DMS53 treated with DMSO at 0.1 percent for 48 hours (cell line): ENCODE measurements around the gene KCNQ1.

Source experiments
- DNase-seq: peaks from one replicate; lab custom pipeline; 2025; ENCODE audit not compliant: unreplicated experiment; lab: John Stamatoyannopoulos, UW

KCNQ1 gene

DNA sequence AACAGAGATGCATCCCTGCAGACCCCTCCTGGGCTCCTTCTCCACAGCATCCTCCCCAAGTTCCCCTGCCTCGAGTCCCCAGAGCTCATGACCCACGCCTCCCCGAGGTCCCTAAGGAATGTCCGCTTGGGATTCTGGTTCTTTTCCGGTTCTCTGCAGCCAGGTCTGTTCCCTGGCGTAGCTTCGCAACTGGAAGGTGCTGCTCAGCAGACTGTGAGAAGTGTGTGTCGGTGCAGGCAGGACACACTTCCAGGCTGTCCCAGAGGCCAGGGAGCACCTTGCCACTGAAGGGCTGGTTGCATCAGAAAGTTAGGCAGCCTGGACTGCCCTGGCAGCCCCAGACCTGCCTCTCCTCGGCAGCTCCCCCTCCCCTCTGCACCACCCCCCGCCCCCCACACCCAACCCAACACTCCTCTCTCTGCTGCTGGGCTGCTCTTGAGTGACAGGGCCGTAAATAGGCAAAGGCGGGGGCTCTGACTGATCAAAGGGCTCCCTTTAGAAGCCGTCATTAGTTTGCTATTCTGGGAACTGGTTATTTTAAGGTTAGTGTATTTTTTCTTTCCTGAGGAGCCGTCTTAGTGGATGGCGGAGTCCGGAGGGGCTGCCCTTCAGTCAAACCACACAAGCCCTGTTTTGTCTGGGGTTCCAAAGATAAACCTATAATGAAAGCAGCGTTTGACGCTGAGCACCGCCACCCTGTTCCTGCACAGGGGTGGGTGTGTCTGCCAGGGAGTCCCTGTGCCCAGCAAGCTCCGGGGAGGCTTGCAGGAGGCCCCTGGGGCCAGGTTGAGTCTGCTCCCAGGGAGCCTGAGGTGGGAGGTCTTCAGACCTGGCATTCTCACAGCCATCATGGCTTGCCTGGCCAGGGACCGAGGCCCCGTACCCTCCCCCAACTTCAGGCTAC, 343.6 kb downstream of the KCNQ1 start:
- DNase-seq = no peak

- no peak for DNase-seq
Measured at GRCh38 chr11:2789331-2789730, 344.5 kb downstream of the KCNQ1 start.

DNA sequence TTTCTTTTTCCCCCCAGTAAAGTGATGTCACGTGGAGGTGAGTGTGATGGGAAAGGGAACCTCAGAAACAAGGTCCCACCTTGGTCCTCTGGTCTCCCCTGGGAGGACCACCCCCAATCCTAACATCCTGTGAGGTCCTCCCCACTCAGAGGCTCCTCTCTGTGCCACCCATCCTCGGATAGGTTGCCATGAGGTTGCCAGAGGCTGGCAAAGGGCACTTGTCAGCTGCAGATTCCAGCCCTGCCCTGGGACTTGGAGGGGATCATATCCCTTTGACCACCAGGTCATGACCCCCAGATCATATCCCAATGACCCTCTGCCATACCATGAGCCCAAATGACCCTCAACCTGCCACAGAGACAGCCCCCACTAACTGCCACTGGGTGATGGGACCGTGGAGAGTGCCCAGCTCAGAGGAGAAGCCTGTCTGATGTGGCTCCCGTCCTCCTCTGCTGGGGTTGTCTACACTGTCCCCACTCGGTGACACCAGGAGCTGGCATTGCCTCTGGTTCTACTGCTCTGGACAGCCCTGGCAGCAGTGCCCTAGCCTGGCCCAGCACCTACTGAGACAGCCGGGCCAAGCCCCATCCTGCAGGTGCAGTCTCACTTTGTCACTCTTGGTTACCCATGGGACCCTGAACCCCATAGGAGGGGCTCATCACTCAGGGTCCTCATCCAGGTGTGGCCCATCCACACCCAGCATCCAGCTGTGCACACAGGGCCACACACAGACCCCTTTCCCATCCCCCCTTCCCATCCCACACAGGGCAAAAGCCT, 345.2 kb downstream of the KCNQ1 start:
- DNase-seq = no peak

DNA sequence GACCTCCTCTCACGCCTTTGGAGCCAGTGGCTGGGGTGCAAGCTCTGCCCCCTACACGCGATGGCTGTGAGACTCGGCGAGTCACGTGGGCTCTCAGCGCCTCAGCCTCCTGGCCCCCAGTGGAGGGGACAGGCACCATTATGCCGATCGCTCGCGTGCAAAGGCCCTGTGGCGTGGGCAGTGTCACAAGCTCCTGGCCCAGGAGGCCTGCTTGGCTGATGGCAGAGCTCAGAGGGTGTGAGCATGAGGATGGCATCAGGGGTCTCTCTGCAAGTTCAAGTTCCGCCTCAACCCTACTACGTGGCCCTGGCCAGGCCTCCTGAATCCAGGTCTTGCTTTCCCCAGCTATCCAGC, 345.7 kb downstream of the KCNQ1 start:
- DNase-seq = no peak

- no peak for DNase-seq
Measured at GRCh38 chr11:2791139-2791520, 346.3 kb downstream of the KCNQ1 start.

- no peak for DNase-seq
Measured at GRCh38 chr11:2791521-2792380, 346.9 kb downstream of the KCNQ1 start.

- no peak for DNase-seq
Measured at GRCh38 chr11:2792381-2793250, 347.8 kb downstream of the KCNQ1 start.

DNA sequence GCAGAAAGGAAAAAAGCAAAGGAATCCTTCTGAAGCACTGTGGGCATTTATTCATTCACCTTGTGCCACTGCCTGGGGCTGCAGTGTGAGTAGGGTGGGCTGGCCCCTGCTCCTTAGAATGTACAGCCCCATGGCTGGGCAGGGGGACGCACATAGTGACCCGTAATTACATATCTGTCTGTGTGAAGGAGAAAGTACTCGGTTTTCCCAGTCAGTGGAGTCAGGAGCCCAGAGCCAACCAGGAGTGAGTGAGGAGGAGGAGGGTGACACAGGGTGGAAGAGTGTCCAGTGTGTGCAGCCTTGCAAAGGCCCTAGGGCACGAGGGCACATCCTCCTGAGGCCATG, 348.9 kb downstream of the KCNQ1 start:
- no peak for DNase-seq

GRCh38 chr11:2794046-2794967, 349.5 kb downstream of the KCNQ1 start:
- no peak for DNase-seq

GRCh38 chr11:2794968-2795322, 350.1 kb downstream of the KCNQ1 start:
- no peak for DNase-seq

- DNase-seq = no peak
Measured at GRCh38 chr11:2795491-2795991, 350.7 kb downstream of the KCNQ1 start.

GRCh38 chr11:2796091-2796490, 351.3 kb downstream of the KCNQ1 start:
- no peak for DNase-seq

DNA sequence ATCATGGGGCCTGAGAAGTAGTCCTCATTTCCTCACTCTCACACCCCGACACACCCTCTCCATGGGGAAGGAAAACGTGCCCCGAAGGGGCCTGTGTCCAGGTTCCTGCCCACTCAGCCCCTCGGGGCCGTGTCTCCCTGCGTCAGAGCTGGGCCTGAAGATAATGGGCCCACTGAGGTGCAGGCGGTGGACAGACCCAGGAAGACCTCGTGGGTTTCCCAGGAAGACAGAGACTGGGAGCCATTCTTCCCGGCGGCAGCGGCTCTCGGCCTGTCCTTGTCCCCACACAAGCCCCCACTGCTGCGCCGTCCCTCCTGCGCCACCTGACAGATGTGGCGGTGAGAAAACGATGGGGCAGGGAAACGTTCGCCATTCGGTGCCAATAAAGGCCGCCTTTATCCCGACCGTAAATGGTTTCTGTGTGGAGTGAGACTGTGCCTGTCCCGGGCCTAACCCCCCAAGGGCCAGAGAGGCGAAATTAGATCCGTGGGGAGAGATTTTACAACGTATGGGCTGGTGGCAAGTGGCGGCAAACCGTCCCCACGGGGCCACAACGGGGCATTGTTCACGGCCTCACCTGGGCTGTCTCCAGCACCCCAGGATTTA, 351.8 kb downstream of the KCNQ1 start:
- no peak for DNase-seq

GRCh38 chr11:2797121-2797711, 352.4 kb downstream of the KCNQ1 start:
- DNase-seq = no peak

DNA sequence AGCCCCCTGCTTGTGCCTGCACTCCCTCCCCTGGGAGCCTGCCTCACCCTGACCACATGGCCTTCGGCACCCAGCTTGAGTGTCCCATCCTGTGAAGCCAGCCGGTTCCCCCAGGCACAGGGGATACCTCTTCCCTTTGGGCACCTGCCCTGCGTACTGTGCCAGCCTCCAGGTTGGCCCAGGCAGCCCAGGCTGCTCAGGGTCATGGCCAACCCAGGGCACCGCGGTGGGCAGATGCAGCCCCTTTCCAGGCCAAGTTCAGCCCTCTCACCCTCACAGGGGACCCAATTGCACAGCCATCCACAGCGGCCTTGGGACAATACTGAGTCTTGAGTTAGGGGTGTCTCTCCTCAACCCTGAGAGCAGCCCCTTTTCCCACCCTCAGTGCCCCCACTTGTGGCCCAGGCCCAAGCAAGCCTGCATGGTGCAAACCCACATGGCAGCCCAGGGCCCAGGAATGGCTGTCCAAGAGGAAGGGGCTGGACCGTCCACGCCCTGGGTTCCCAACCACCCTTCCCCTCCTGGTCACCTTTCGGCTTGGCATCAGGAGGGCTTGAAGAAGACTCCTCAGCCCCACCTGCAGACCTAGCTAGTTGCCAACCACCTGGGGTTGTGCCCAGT, 353.0 kb downstream of the KCNQ1 start:
- no peak for DNase-seq

DNA sequence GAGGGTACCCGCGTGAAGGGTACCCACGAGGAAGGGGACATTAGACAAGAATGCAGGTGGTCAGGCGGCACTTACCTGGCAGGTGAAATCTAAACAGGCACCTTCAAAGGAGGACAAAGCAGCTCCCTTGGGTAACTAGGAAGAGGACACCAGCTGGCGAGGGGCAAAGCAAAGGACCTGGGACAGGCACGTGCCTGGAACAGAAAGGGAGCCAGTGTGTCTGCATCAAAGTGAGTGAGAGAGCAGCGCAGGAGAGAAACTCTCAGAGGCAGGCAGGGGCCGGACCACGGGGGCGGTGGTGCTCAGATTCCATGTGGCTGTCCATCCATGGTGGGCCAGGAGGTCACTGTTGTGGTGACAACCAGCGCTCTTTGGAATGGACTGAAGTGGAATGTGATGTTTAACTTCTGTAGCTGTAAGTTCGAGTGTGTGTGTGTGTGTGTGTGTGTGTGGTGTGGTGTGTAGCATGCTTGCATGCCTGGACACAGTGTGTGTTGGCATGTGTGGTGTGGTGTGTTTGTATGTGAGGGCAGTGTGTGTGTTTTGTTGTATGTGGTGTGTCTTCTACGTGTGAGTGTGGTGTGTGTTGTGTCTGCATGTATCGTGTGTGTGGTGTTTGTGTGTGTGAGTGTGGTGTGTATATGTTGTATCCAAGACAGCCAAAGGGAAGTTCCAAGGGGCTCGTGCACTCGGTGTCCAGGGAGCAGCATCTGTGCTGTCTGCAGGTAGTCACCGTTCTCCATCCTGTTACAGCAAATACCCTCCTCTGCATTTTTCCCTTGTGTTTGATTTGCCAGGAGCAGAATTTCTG, 354.3 kb downstream of the KCNQ1 start:
- no peak for DNase-seq

- DNase-seq = no peak
Measured at GRCh38 chr11:2799881-2800654, 355.3 kb downstream of the KCNQ1 start.
